GM18951 (cell line): ENCODE measurements around the gene JAKMIP2.

Source experiments
- POLR2A ChIP-seq: IDR thresholded peaks from 4 replicates; pipeline ENCODE4 v1.6.1; 2011; ENCODE audit warnings: mild to moderate bottlenecking; ENCODE audit not compliant: insufficient read length, insufficient read depth; ENCODE audit errors: extremely low read depth
- in situ Hi-C: fragments of 300-500 bp; cut with MboI; formaldehyde crosslinking; loops from one replicate; pipeline ENCODE4 v1.12.0; 2022; ENCODE audit warnings: low sequenced_read_pairs, mixed read lengths, inconsistent platforms; ENCODE audit not compliant: unreplicated experiment

JAKMIP2 gene

GRCh38 chr5:147750065-147750464 lies 32.5 kb downstream of the JAKMIP2 start:
- TF ChIP-seq POLR2A: no peak
- in situ Hi-C loops: no loop called here

DNA sequence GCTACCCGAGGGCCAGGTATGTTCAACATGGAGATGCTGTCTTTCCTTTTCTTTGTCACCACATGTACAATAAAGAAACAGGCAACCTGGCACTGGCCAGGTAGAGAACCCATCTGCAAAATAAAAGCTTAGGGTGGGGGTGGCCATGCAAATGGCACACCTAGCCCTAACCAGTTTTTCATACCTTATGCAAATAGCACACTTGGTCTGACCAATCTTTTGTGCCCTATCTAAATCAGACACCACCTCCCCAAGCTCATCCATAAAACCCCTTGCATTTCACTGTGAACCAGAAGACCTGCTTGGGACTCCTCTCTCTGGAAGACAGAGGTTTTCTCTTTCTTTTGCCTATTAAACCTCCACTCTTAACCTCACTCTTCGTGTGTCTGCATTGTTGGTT lies 33.9 kb downstream of the JAKMIP2 start:
- in situ Hi-C loops: no loop called here
- TF ChIP-seq POLR2A: no peak

DNA sequence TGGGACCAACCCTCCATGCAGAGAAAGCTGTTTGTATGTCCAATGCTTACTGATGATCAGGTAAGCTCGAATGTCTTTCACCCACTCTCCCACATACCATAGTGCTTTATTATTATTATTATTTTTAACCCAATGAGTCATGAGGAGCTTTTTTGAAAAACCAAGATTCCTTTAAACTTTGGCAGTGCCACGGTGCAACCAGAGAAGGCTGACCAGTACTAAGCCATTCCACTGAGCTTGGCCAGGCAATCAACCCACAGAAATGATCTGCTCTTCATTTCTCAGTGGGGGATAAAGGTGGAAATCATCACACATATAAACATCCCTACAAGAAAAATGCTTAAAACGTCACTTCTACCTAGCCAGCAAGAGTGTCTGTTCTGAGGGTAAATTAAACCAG lies 35.5 kb downstream of the JAKMIP2 start:
- TF ChIP-seq POLR2A: no peak
- in situ Hi-C loops: no loop called here

DNA sequence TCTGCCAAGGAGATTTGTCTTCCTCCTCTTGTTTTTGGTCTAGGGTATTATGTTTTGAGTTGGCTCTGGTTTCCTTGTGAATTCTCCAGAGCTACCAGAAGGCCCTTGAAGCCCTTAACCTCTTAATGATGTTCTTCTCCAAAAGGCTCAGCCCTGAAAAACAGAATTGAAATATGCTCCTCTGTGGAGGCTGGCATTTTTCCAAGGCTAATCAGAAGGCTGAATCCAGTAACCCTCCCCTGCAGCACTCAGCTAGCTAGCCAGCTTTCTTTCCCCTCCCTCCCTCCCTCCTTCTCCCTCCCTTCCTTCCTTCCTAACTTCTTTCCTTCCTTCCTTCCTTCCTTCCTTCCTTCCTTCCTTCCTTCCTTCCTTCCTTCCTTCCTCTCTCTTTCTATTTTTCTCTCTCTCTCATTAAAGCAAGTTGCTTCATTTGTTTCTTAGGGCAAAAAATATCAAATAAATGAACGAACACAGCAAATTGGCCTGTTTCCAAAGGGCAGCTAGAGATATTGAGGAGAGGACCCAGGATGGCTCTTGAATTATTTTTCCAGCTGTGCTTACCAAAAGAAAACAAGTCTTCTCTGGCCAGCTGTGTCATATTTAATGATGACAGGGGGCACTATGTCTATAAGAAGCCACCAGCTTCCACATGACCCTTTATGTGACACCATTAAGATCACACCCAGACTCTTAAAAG lies 38.7 kb downstream of the JAKMIP2 start:
- TF ChIP-seq POLR2A: no peak
- in situ Hi-C loops: no loop called here

GRCh38 chr5:147743012-147743411 lies 39.5 kb downstream of the JAKMIP2 start:
- in situ Hi-C loops: no loop called here
- TF ChIP-seq POLR2A: no peak

DNA sequence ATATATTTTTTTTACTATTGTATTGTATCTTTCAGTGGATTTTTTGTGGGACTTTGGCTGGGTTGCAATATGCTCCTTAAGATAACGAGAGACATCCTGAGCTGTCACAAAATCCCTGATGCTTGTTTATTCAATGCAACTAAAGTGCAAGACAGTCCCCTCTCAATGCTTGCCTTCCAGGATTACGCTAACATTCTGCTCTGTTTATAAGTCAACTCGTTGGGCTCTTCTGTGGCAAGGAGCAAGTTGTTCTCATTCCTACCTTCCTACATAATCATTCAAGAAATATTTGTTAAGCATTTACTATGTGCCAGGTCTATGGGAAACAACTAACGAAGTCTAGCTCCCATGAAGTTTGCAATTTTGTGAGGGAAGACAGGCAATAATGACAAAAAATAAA lies 40.4 kb downstream of the JAKMIP2 start:
- in situ Hi-C loops: no loop called here
- TF ChIP-seq POLR2A: no peak

GRCh38 chr5:147740864-147741263 lies 41.7 kb downstream of the JAKMIP2 start:
- in situ Hi-C loops: no loop called here
- TF ChIP-seq POLR2A: no peak

- in situ Hi-C loops: no loop called here
- TF ChIP-seq POLR2A: no peak
These were observed 44.6 kb downstream of the JAKMIP2 start for GRCh38 chr5:147737921-147738320.

- in situ Hi-C loops: no loop called here
- TF ChIP-seq POLR2A: no peak
These were observed 46.9 kb downstream of the JAKMIP2 start for GRCh38 chr5:147735621-147736125.

- in situ Hi-C loops: no loop called here
- TF ChIP-seq POLR2A: no peak
These were observed 47.6 kb downstream of the JAKMIP2 start for GRCh38 chr5:147734894-147735293.

GRCh38 chr5:147733075-147733474 lies 49.5 kb downstream of the JAKMIP2 start:
- TF ChIP-seq POLR2A: no peak
- in situ Hi-C loops: no loop called here

- no peak for TF ChIP-seq POLR2A
- in situ Hi-C loops: no loop called here
These were observed 50.1 kb downstream of the JAKMIP2 start for GRCh38 chr5:147732291-147732883.

GRCh38 chr5:147731431-147732290 lies 50.9 kb downstream of the JAKMIP2 start:
- in situ Hi-C loops: no loop called here
- TF ChIP-seq POLR2A: no peak
